ENCODE data around the gene SLC47A1.

DNA sequence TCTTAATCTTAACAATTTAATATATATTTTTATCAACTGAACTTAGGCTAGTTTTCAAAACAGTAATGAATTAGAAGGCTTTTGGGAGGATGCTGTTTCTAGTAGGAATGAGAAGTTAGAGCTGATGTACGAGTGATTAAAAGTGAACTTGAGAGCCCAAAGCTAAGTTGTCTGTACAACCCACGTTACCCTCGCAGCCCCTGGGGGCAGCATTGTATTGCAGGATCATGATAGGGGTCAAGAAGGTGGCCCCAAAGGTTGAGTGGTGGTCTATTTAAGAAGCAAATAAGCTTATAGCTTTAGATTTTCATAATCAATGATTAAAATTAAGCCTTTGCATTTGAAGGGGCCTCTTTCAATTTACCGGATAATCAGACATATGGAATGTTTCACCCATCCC, 81.2 kb downstream of the SLC47A1 start:
- TF ChIP-seq, protein P1, sequence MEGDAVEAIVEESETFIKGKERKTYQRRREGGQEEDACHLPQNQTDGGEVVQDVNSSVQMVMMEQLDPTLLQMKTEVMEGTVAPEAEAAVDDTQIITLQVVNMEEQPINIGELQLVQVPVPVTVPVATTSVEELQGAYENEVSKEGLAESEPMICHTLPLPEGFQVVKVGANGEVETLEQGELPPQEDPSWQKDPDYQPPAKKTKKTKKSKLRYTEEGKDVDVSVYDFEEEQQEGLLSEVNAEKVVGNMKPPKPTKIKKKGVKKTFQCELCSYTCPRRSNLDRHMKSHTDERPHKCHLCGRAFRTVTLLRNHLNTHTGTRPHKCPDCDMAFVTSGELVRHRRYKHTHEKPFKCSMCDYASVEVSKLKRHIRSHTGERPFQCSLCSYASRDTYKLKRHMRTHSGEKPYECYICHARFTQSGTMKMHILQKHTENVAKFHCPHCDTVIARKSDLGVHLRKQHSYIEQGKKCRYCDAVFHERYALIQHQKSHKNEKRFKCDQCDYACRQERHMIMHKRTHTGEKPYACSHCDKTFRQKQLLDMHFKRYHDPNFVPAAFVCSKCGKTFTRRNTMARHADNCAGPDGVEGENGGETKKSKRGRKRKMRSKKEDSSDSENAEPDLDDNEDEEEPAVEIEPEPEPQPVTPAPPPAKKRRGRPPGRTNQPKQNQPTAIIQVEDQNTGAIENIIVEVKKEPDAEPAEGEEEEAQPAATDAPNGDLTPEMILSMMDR (IDR thresholded peaks at IDR 0.05) = no peak
- no peak for TF ChIP-seq POLR2A (IDR thresholded peaks at IDR 0.05)

All from lower leg skin (tissue), 3 donors.